Astrocyte of the cerebellum (primary cell): ENCODE measurements around the gene SLC5A6.

Source experiments
- DNase-seq: peaks from one replicate; pipeline ENCODE4 v3.0.0-alpha.2; 2011; ENCODE audit warnings: low read depth
- H3K4me3 ChIP-seq: 2 replicates; pipeline ENCODE4 v1.5.1; 2011; ENCODE audit warnings: mild to moderate bottlenecking, low read depth, low read length, moderate library complexity
- CTCF ChIP-seq: IDR thresholded peaks from 2 replicates; pipeline ENCODE4 v1.5.1; 2012; ENCODE audit warnings: low read length, low read depth, moderate library complexity, mild to moderate bottlenecking; ENCODE audit errors: missing control alignments
- in situ Hi-C: cut with HindIII; loops from 2 replicates; pipeline ENCODE4 v1.10.0; 2017; ENCODE audit warnings: low sequenced_read_pairs

The SLC5A6 gene

GRCh38 chr2:27191070-27191829 is 20.8 kb downstream of the SLC5A6 start:
- DNase-seq, result peak; percentile 50
- in situ Hi-C loops, result loop anchor here (10.0 kb wide), 1 partner anchor 76 kb away; the partner anchor contains the start of gene CGREF1
- TF ChIP-seq CTCF, result peak; percentile 73
- H3K4me3 ChIP-seq, result no peak overlapping the region

- no peak for DNase-seq
- H3K4me3 ChIP-seq, result no peak overlapping the region
- in situ Hi-C loops, result loop anchor here (10.0 kb wide), 1 partner anchor 75 kb away; the partner anchor contains the start of gene CGREF1
- TF ChIP-seq CTCF, result no peak
Observed at GRCh38 chr2:27189989-27190388, 22.1 kb downstream of the SLC5A6 start.

- no peak for TF ChIP-seq CTCF
- no peak overlapping the region for H3K4me3 ChIP-seq
- in situ Hi-C loops, result no loop called here
- DNase-seq, result no peak
Observed at GRCh38 chr2:27186613-27187345, 25.3 kb downstream of the SLC5A6 start.

- TF ChIP-seq CTCF, result no peak
- in situ Hi-C loops, result no loop called here
- no peak overlapping the region for H3K4me3 ChIP-seq
- no peak for DNase-seq
Observed at GRCh38 chr2:27185331-27186026, 26.6 kb downstream of the SLC5A6 start.

GRCh38 chr2:27184115-27184514 is 28.0 kb downstream of the SLC5A6 start:
- H3K4me3 ChIP-seq, result no peak overlapping the region
- no peak for DNase-seq
- TF ChIP-seq CTCF, result no peak
- in situ Hi-C loops, result no loop called here

- peak; percentile 8 for DNase-seq
- no peak for TF ChIP-seq CTCF
- no peak overlapping the region for H3K4me3 ChIP-seq
- in situ Hi-C loops, result no loop called here
Observed at GRCh38 chr2:27182346-27182745, 29.7 kb downstream of the SLC5A6 start.
